Measurements from ENCODE around the gene TMEM184A.

DNA sequence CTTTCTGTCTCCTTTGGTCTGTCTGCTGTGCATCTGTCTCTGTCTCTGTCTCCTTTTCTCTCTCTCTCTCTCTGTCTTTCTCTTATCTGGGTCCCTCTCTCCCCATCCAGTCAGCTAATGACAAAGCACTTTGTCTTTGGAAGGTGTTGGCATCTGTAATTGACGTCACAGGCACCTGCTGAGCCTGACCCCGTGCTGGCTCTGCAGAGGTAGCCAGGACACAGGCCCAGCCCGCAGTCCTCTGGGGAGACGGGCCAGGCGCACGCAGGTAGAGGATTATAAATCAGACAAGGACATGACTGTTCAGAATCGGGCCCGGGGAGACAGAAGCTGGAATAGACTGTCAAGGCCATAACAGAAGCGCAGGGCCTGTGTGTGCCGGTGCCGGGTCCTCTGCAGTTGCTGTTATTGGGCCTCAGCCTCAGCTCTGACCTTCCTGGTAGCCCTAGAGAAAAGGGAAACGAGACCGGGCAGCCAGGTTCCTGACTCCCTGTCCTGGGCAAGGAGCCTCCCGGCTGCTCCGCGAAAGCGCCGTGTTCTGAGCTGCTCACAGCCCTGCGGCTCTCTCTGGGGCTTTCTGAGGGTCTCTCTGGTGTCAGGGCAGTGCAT lies 24.5 kb upstream of the TMEM184A start:
- TF ChIP-seq, protein P1, sequence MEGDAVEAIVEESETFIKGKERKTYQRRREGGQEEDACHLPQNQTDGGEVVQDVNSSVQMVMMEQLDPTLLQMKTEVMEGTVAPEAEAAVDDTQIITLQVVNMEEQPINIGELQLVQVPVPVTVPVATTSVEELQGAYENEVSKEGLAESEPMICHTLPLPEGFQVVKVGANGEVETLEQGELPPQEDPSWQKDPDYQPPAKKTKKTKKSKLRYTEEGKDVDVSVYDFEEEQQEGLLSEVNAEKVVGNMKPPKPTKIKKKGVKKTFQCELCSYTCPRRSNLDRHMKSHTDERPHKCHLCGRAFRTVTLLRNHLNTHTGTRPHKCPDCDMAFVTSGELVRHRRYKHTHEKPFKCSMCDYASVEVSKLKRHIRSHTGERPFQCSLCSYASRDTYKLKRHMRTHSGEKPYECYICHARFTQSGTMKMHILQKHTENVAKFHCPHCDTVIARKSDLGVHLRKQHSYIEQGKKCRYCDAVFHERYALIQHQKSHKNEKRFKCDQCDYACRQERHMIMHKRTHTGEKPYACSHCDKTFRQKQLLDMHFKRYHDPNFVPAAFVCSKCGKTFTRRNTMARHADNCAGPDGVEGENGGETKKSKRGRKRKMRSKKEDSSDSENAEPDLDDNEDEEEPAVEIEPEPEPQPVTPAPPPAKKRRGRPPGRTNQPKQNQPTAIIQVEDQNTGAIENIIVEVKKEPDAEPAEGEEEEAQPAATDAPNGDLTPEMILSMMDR (IDR thresholded peaks at IDR 0.05): no peak
- TF ChIP-seq POLR2A (IDR thresholded peaks at IDR 0.05): no peak
- TF ChIP-seq EP300 (IDR thresholded peaks at IDR 0.05): no peak
- TF ChIP-seq POLR2AphosphoS5 (IDR thresholded peaks at IDR 0.05): no peak
